B cell (primary cell): Measurements from ENCODE around the gene DDAH1. TPM values are rescaled to one million over a fixed set of nuclear protein-coding genes. Genes with fewer than 3 reads are reported as not detected.

Source experiments
- ATAC-seq: fragments of 200-7000 bp; cut with Tn5 transposase; one replicate; pipeline ENCODE4 v1.10.0; 2021; ENCODE audit warnings: low read depth, mild to moderate bottlenecking, moderate number of reproducible peaks, moderate library complexity
- CTCF ChIA-PET: fragments of 350-600 bp; sonication (Branson Sonifier 250); formaldehyde crosslinking; loops from one replicate; lab custom pipeline; 2021; ENCODE audit warnings: antibody characterized with exemption, inconsistent platforms; lab: Charles Lee
- POLR2A ChIA-PET: fragments of 350-600 bp; sonication (Branson Sonifier 250); formaldehyde crosslinking; loops from one replicate; lab custom pipeline; 2021; ENCODE audit warnings: antibody characterized with exemption; lab: Charles Lee
- DNase-seq: peaks from one replicate; pipeline ENCODE4 v3.0.0; 2013
- H2AFZ ChIP-seq: 2 replicates; pipeline ENCODE4 v1.6.1; 2012; ENCODE audit warnings: mild to moderate bottlenecking, low read depth, low read length; ENCODE audit not compliant: insufficient read depth, poor library complexity, severe bottlenecking
- H3K27ac ChIP-seq, 2 donors: 1 replicate in 1 of 2; 2 replicates in 1 of 2; pipeline ENCODE4 v1.5.1; 2012 to 2013; ENCODE audit warnings: low read length in 2 of 2, mild to moderate bottlenecking in 2 of 2, moderate library complexity in 1 of 2
- H3K27me3 ChIP-seq, 4 experiments: fragments of 200-600 bp in 1 of 4; sonication (generic) in 1 of 4; replicated peaks in 1 of 4; 1 replicate in 2 of 4; 2 replicates in 2 of 4; pipeline versions ENCODE4 v1.6.1 to v1.7.0; 2013 to 2016; ENCODE audit warnings: low read length in 3 of 4, mild to moderate bottlenecking in 2 of 4, mixed read lengths in 1 of 4, moderate library complexity in 1 of 4; ENCODE audit not compliant: insufficient read depth in 4 of 4, control insufficient read depth in 3 of 4; ENCODE audit errors: control extremely low read depth in 1 of 4
- H3K36me3 ChIP-seq, 2 experiments: replicated peaks in 1 of 2; 1 replicate in 1 of 2; 2 replicates in 1 of 2; pipeline versions ENCODE4 v1.6.1 to v1.7.1; 2013; ENCODE audit warnings: low read length in 1 of 2; ENCODE audit not compliant: insufficient read depth in 2 of 2, control insufficient read depth in 1 of 2; ENCODE audit errors: control extremely low read depth in 1 of 2, extremely low read depth in 1 of 2
- H3K4me1 ChIP-seq, 2 donors: fragments of 200-600 bp in 1 of 2; sonication (generic) in 1 of 2; 1 replicate in 1 of 2; 2 replicates in 1 of 2; pipeline versions ENCODE4 v1.5.1 to v1.6.1; 2013 to 2017; ENCODE audit warnings: low read length in 2 of 2; ENCODE audit not compliant: control insufficient read depth in 2 of 2, insufficient read depth in 2 of 2
- H3K4me2 ChIP-seq: replicated peaks from 2 replicates; pipeline ENCODE3; 2012; ENCODE audit warnings: mild to moderate bottlenecking, low read depth, low read length; ENCODE audit not compliant: poor library complexity, severe bottlenecking
- H3K4me3 ChIP-seq, 5 experiments: fragments of 200-600 bp in 1 of 5; sonication (generic) in 1 of 5; 1 replicate in 3 of 5; 2 replicates in 2 of 5; pipeline versions ENCODE4 v1.5.1 to v1.7.0; 2011 to 2016; ENCODE audit warnings: low read length in 4 of 5, mild to moderate bottlenecking in 4 of 5, low read depth in 2 of 5, control low read depth in 1 of 5, moderate library complexity in 1 of 5; ENCODE audit not compliant: insufficient read depth in 1 of 5; ENCODE audit errors: control extremely low read depth in 1 of 5, extremely low read depth in 1 of 5
- H3K79me2 ChIP-seq: fragments of 200-600 bp; sonication (generic); one replicate; pipeline ENCODE4 v1.6.0; 2016; ENCODE audit warnings: low read length; ENCODE audit not compliant: control insufficient read depth, insufficient read depth
- H3K9ac ChIP-seq: fragments of 200-600 bp; sonication (generic); 2 replicates; pipeline ENCODE4 v1.6.1; 2017; ENCODE audit warnings: mild to moderate bottlenecking, low read length, moderate library complexity
- H3K9me3 ChIP-seq, 3 donors: one replicate each; pipeline versions ENCODE4 v1.6.1 to v1.7.1; 2013; ENCODE audit warnings: low read length in 2 of 3; ENCODE audit not compliant: control insufficient read depth in 2 of 3, insufficient read depth in 1 of 3; ENCODE audit errors: control extremely low read depth in 1 of 3
- H4K20me1 ChIP-seq: 2 replicates; pipeline ENCODE4 v1.6.0; 2012; ENCODE audit warnings: mild to moderate bottlenecking, low read length; ENCODE audit not compliant: insufficient read depth, control insufficient read depth, poor library complexity, severe bottlenecking
- H3K27ac Mint-ChIP-seq: one replicate; pipeline ENCODE4 v1.8.0; 2021; ENCODE audit warnings: mixed read lengths
- H3K27me3 Mint-ChIP-seq: one replicate; pipeline ENCODE4 v1.8.0; 2021; ENCODE audit warnings: mixed read lengths
- H3K4me1 Mint-ChIP-seq: one replicate; pipeline ENCODE4 v1.8.0; 2021; ENCODE audit warnings: mixed read lengths
- H3K4me3 Mint-ChIP-seq: one replicate; pipeline ENCODE4 v1.8.0; 2021; ENCODE audit warnings: mixed read lengths
- H3K9me3 Mint-ChIP-seq: one replicate; pipeline ENCODE4 v1.8.0; 2022; ENCODE audit warnings: mixed read lengths; ENCODE audit not compliant: insufficient read depth
- EZH2 ChIP-seq: IDR thresholded peaks from 2 replicates; pipeline ENCODE4 v1.6.1; 2012; ENCODE audit warnings: borderline replicate concordance, low read depth, mild to moderate bottlenecking, moderate library complexity, low read length; ENCODE audit not compliant: insufficient read depth, poor library complexity, severe bottlenecking
- WGBS: methylation state at CpG from one replicate; pipeline ENCODE4 v1.1.5; 2013; ENCODE audit warnings: missing lambda C conversion rate; ENCODE audit not compliant: insufficient coverage; 5-methylcytosine and 5-hydroxymethylcytosine counted together
- intact Hi-C: fragments of 100-400 bp; cut with micrococcal nuclease; formaldehyde crosslinking; loops from one replicate; pipeline ENCODE4 v1.10.0; 2022
- polyA plus RNA-seq: library from polyadenylated mRNA; depleted of rRNA; stranded (reverse); fragments of >200 nt; gene quantifications from 2 replicates; pipeline ENCODE4 v1.2.3, GENCODE V29; 2012
- total RNA-seq, 2 donors: library from RNA; stranded (reverse); fragments of 120-200 nt in 1 of 2; gene quantifications; 1 replicate in 1 of 2; 2 replicates in 1 of 2; pipeline versions ENCODE4 v1.2.3 to v1.2.4, GENCODE V29; 2013 to 2022
- TF ChIP-seq, protein P1 (sequence below): fragments of 200-600 bp; IDR thresholded peaks from one replicate; pipeline ENCODE4 v1.8.0; 2022; ENCODE audit warnings: antibody characterized with exemption, mild to moderate bottlenecking

The DDAH1 gene
- total and polyA plus RNA-seq, 2 donors (not counting 1 experiment from before 2014, with no cell fraction given): 0.04 TPM; not detected in 1

DNA sequence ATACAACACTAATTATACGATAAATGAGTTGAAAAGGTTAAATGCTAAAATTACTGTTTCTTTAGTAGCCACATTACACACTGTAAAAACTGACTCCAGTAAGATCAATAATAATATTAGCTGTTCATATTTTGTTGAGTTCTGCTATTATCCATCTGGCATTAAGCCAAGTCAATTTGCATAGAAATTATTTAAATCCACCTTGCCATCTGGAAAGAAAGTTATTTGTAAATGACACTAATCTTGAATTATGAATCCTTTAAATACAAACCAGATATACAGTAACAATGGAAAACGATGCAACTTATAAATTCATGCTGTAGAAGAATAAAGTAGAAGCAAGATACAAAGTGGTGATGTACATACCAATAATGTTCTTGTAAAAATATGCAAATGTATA is 107.1 kb downstream of the DDAH1 start:
- no peak overlapping the region for H3K4me2 ChIP-seq
- no CpG with 5 or more reads among the region's 2 CpGs for WGBS
- no peaks in the 10 kb centered on the region for H4K20me1 ChIP-seq
- DNase-seq (no peak), ATAC-seq (no peak)
- H3K79me2 ChIP-seq: no peaks in the 10 kb centered on the region
- Mint-ChIP-seq H3K27me3 (no peaks in the 10 kb centered on the region), H3K9me3 (no peaks in the 10 kb centered on the region), H3K4me1 (no peaks in the 10 kb centered on the region), H3K4me3 (no peak overlapping the region), H3K27ac (no peak overlapping the region)
- CTCF ChIA-PET: no interaction called here
- no peaks in the 10 kb centered on the region for H3K36me3 ChIP-seq
- no peaks in the 10 kb centered on the region for H3K27me3 ChIP-seq
- no peak overlapping the region for H3K4me3 ChIP-seq
- H3K27ac ChIP-seq: no peak overlapping the region
- intact Hi-C loops: no loop called here
- H3K9ac ChIP-seq: no peak overlapping the region
- no peak overlapping the region for H2AFZ ChIP-seq
- POLR2A ChIA-PET: interaction anchor here (0.6 kb wide), 1 partner anchor 107 kb away, joined by 3 read pairs; no protein-coding TSS in a partner anchor
- no peaks in the 10 kb centered on the region for H3K9me3 ChIP-seq
- TF ChIP-seq, protein P1, sequence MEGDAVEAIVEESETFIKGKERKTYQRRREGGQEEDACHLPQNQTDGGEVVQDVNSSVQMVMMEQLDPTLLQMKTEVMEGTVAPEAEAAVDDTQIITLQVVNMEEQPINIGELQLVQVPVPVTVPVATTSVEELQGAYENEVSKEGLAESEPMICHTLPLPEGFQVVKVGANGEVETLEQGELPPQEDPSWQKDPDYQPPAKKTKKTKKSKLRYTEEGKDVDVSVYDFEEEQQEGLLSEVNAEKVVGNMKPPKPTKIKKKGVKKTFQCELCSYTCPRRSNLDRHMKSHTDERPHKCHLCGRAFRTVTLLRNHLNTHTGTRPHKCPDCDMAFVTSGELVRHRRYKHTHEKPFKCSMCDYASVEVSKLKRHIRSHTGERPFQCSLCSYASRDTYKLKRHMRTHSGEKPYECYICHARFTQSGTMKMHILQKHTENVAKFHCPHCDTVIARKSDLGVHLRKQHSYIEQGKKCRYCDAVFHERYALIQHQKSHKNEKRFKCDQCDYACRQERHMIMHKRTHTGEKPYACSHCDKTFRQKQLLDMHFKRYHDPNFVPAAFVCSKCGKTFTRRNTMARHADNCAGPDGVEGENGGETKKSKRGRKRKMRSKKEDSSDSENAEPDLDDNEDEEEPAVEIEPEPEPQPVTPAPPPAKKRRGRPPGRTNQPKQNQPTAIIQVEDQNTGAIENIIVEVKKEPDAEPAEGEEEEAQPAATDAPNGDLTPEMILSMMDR: no peak
- no peak for TF ChIP-seq EZH2
- no peaks in the 10 kb centered on the region for H3K4me1 ChIP-seq

GRCh38 chr1:85356130-85356529 is 108.8 kb downstream of the DDAH1 start:
- ATAC-seq: no peak
- H3K4me2 ChIP-seq: no peak overlapping the region
- no peak overlapping the region for H3K9ac ChIP-seq
- no peaks in the 10 kb centered on the region for H3K27me3 Mint-ChIP-seq
- H3K79me2 ChIP-seq: no peaks in the 10 kb centered on the region
- H3K27ac ChIP-seq: no peak overlapping the region
- H3K4me1 Mint-ChIP-seq: no peaks in the 10 kb centered on the region
- no peak overlapping the region for H2AFZ ChIP-seq
- no peaks in the 10 kb centered on the region for H3K9me3 Mint-ChIP-seq
- no peaks in the 10 kb centered on the region for H3K27me3 ChIP-seq
- H3K4me1 ChIP-seq: no peaks in the 10 kb centered on the region
- DNase-seq: no peak
- H3K27ac Mint-ChIP-seq: no peak overlapping the region
- ChIA-PET CTCF (no interaction called here), POLR2A (no interaction called here)
- H4K20me1 ChIP-seq: no peaks in the 10 kb centered on the region
- intact Hi-C loops: no loop called here
- H3K4me3 Mint-ChIP-seq: no peak overlapping the region
- no peaks in the 10 kb centered on the region for H3K36me3 ChIP-seq
- no peaks in the 10 kb centered on the region for H3K9me3 ChIP-seq
- no peak overlapping the region for H3K4me3 ChIP-seq
- no peak for TF ChIP-seq EZH2
- TF ChIP-seq, protein P1: no peak
